Kidney (tissue), 14 donors: ENCODE results near the gene ID3. TPM values are rescaled to one million over a fixed set of nuclear protein-coding genes. Genes with fewer than 3 reads are reported as not detected.
A peak's percentile ranks its signal among the peaks of the same experiment; 100 is the strongest.

Experiments used
- DNase-seq, 5 donors: peaks; one replicate each; pipeline ENCODE4 v3.0.0-alpha.2; 2013 to 2020
- FAIRE-seq: peaks from 2 replicates; lab custom pipeline; 2012; peaks lifted over from hg19 to GRCh38; lab: Jason Lieb, UNC
- H3K27ac ChIP-seq, 2 donors: one replicate each; pipeline ENCODE4 v1.7.0; 2013; ENCODE audit warnings: low read depth in 2 of 2, low read length in 2 of 2, inconsistent platforms in 1 of 2
- H3K27me3 ChIP-seq: one replicate; pipeline ENCODE4 v1.7.1; 2013; ENCODE audit warnings: low read length, inconsistent platforms; ENCODE audit not compliant: control insufficient read depth, insufficient read depth
- H3K36me3 ChIP-seq, 3 donors: one replicate each; pipeline versions ENCODE4 v1.7.0 to v1.7.1; 2013; ENCODE audit warnings: low read length in 3 of 3, control low read depth in 1 of 3, inconsistent platforms in 1 of 3; ENCODE audit not compliant: insufficient read depth in 3 of 3, control insufficient read depth in 2 of 3
- H3K4me1 ChIP-seq, 3 donors: one replicate each; pipeline versions ENCODE4 v1.7.0 to v1.7.1; 2013; ENCODE audit warnings: low read length in 3 of 3, inconsistent platforms in 1 of 3, low read depth in 1 of 3; ENCODE audit not compliant: control insufficient read depth in 2 of 3, insufficient read depth in 2 of 3
- H3K4me3 ChIP-seq, 3 donors: one replicate each; pipeline versions ENCODE4 v1.7.0 to v1.8.1; 2013; ENCODE audit warnings: low read length in 3 of 3, control low read depth in 1 of 3, inconsistent platforms in 1 of 3
- H3K9ac ChIP-seq, 3 donors: one replicate each; pipeline versions ENCODE4 v1.7.0 to v1.7.1; 2013; ENCODE audit warnings: low read length in 3 of 3, control low read depth in 1 of 3, inconsistent platforms in 1 of 3
- H3K9me3 ChIP-seq, 3 donors: one replicate each; pipeline versions ENCODE4 v1.7.0 to v1.7.1; 2013; ENCODE audit warnings: low read length in 3 of 3, control low read depth in 1 of 3, inconsistent platforms in 1 of 3; ENCODE audit not compliant: control insufficient read depth in 2 of 3, insufficient read depth in 1 of 3
- intact Hi-C: fragments of 100-400 bp; cut with DNase I; formaldehyde crosslinking; loops from one replicate; pipeline ENCODE4 v1.11.1; 2022
- polyA plus RNA-seq: library from polyadenylated mRNA; stranded (reverse); fragments of 350-450 nt; fragmentation: Illumina TruSeq; extraction: RNeasy Lipid Tissue Mini Kit (QIAGEN cat#74804); gene quantifications from one replicate; pipeline ENCODE4 v1.2.3, GENCODE V29; 2014; ENCODE audit warnings: low read depth, low replicate concordance; ENCODE audit not compliant: insufficient read depth
- total RNA-seq: library from RNA; stranded (reverse); fragmentation: NEBNext Ultra II Directional; extraction: Animal tissue kit (Norgen Biotek cat#: 25700); gene quantifications from one replicate; pipeline ENCODE4 v1.2.1, GENCODE V29; 2021
- TF ChIP-seq, protein P1 (sequence below): IDR thresholded peaks from 3 replicates; pipeline ENCODE4 v1.5.1; 2012; ENCODE audit warnings: mild to moderate bottlenecking, moderate library complexity, borderline replicate concordance; ENCODE audit not compliant: insufficient read depth; ENCODE audit errors: extremely low read depth
- donor health status: control.
- donor health status: control.
- donor health status: control.
- donor health status: control.
- donor health status: control.
- donor health status: DM: yes; HTN: yes; CAD: no.
- donor health status: Normal renal cell carcinoma (clear cell type).

ID3 gene
- total and polyA plus RNA-seq, 2 donors from 2014 or later = 97.8 to 157 TPM

DNA sequence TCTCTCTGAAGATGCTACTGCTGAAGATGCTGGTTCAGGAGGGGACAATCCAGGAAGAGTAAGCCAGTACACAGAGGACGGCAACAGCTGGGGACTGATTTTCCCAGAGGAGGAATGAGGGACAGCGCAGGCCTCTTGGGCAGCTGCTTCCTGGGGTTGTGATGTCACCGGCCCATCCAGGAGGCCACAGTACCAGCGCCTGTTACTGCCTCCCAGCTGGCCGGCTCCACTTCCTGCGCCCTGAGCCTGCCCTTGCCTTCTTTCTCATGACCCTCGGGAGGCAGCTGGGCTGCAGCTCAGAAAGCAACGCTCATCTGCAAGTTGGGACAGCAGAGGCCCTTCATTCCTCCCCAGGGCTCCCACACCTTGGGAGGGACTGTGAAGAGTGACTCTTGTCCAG is 21.9 kb upstream of the ID3 start:
- peaks cover 6 to 16% (median 12%) of the 10 kb centered on the region in 3 donors for H3K4me1 ChIP-seq
- no peaks in the 10 kb centered on the region for H3K9me3 ChIP-seq
- no peak for FAIRE-seq
- H3K4me3 ChIP-seq = no peak overlapping the region
- H3K36me3 ChIP-seq = no peaks in the 10 kb centered on the region
- H3K27me3 ChIP-seq = no peaks in the 10 kb centered on the region
- intact Hi-C loops = no loop called here
- peak in 2 of 5 donors; percentile 75 to 85 for DNase-seq
- peak overlapping the region in 1 of 2 donors; percentile 41 for H3K27ac ChIP-seq
- no peak overlapping the region for H3K9ac ChIP-seq
- TF ChIP-seq, protein P1, sequence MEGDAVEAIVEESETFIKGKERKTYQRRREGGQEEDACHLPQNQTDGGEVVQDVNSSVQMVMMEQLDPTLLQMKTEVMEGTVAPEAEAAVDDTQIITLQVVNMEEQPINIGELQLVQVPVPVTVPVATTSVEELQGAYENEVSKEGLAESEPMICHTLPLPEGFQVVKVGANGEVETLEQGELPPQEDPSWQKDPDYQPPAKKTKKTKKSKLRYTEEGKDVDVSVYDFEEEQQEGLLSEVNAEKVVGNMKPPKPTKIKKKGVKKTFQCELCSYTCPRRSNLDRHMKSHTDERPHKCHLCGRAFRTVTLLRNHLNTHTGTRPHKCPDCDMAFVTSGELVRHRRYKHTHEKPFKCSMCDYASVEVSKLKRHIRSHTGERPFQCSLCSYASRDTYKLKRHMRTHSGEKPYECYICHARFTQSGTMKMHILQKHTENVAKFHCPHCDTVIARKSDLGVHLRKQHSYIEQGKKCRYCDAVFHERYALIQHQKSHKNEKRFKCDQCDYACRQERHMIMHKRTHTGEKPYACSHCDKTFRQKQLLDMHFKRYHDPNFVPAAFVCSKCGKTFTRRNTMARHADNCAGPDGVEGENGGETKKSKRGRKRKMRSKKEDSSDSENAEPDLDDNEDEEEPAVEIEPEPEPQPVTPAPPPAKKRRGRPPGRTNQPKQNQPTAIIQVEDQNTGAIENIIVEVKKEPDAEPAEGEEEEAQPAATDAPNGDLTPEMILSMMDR = no peak

DNA sequence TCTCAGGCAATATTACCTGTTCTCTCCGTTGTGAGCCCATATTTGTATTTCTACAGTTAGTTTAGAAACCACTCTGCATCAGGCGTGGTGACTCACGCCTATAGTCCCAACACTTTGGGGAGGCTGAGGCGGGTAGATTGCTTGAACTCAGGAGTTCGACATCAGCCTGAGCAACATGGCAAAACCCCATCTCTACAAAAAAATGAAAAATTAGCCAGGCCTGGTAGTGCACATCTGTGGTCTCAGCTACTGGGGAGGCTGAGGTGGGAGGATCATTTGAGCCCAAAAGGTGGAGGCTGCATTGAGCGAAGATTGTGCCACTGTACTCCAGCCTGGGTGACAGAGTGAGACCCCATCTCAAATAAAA is 19.7 kb upstream of the ID3 start:
- intact Hi-C loops = no loop called here
- Histone ChIP-seq H3K27ac (no peak overlapping the region), H3K4me3 (no peak overlapping the region), H3K4me1 (peaks cover 6 to 16% (median 15%) of the 10 kb centered on the region in 3 donors), H3K9me3 (no peaks in the 10 kb centered on the region), H3K9ac (no peak overlapping the region), H3K27me3 (no peaks in the 10 kb centered on the region), H3K36me3 (no peaks in the 10 kb centered on the region)
- DNase-seq (no peak), FAIRE-seq (no peak)
- TF ChIP-seq, protein P1 = no peak

DNA sequence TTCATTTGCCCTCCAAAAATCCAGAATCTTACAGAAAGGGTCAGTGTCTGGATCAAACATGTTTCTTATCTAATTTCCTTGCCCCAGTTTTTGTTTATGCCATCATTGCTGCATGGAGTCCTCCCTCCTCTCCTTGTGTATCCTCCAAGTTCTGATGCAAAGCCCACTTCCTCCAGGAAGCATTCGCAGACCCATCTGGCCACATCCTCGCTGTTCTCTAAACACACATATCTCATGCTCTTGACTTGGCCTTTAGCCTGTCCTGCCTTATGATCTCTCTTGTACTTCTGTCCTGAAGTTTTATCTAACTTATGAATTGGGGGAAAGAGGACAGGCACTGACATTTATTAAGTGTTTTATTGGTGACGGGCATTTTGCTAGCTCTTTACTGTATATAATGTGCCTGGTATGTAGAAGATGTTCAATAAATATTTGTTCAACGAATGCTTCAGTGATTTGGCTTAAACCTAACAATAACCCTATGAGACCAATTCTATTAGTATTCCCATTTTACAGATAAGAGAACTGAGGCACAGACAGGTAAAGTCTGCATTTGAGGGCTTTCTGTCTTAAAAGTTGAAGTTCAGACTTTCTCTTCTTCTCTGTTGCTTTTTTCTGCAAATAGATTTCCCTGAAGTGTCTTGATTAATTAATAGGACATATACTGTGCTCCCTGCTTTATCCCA is 19.2 kb upstream of the ID3 start:
- Histone ChIP-seq H3K9ac (no peak overlapping the region), H3K36me3 (no peaks in the 10 kb centered on the region), H3K9me3 (no peaks in the 10 kb centered on the region), H3K4me1 (peaks cover 6 to 16% (median 15%) of the 10 kb centered on the region in 3 donors), H3K27me3 (no peaks in the 10 kb centered on the region), H3K27ac (peak overlapping the region in 1 of 2 donors; percentile 66), H3K4me3 (no peak overlapping the region)
- intact Hi-C loops = no loop called here
- DNase-seq (no peak), FAIRE-seq (no peak)
- TF ChIP-seq, protein P1 = no peak
